GM12878 (cell line): ENCODE results near the gene RESP18. TPM values are rescaled to one million over a fixed set of nuclear protein-coding genes. Genes with fewer than 3 reads are reported as not detected.

ENCODE experiments used
- ATAC-seq: fragments of 200-7000 bp; cut with Tn5 transposase; 3 replicates; pipeline ENCODE4 v1.9.1; 2020; ENCODE audit warnings: mild to moderate bottlenecking, moderate library complexity
- BruUV-seq: library from RNA; stranded (reverse); fragments of 400-500 nt; replicated peaks from 2 replicates; lab custom pipeline; 2021; lab: Mats Ljungman, UMichigan
- CTCF ChIA-PET: fragments of 300-600 bp; sonication (Branson Sonifier 250); formaldehyde crosslinking; extraction: SDS; loops from one replicate; lab custom pipeline; 2021; ENCODE audit warnings: inconsistent platforms; lab: Yijun Ruan, JAX
- POLR2A ChIA-PET: fragments of 350-600 bp; formaldehyde crosslinking; extraction: SDS; loops from one replicate; lab custom pipeline; 2021; ENCODE audit warnings: inconsistent platforms; lab: Charles Lee
- RAD21 ChIA-PET: fragments of 300-600 bp; sonication (Branson Sonifier 250); formaldehyde crosslinking; loops from one replicate; lab custom pipeline; 2023; ENCODE audit warnings: antibody characterized with exemption; ENCODE audit not compliant: unreplicated experiment; lab: Charles Lee
- SMC1A ChIA-PET: fragments of 300-600 bp; sonication (Branson Sonifier 250); formaldehyde crosslinking; loops from one replicate; lab custom pipeline; 2023; ENCODE audit not compliant: unreplicated experiment, uncharacterized antibody; lab: Charles Lee
- DNase-seq: peaks from one replicate; pipeline ENCODE4 v3.0.0-alpha.2; 2011; ENCODE audit warnings: low read depth, low spot score
- FAIRE-seq: peaks from 3 replicates; lab custom pipeline; 2011; peaks lifted over from hg19 to GRCh38; lab: Jason Lieb, UNC
- H2AFZ ChIP-seq: 2 replicates; pipeline ENCODE4 v1.6.0; 2011; ENCODE audit warnings: low read depth, low read length, control low read depth; ENCODE audit not compliant: control insufficient read depth
- H3K27ac ChIP-seq: 2 replicates; pipeline ENCODE4 v1.5.1; 2011; ENCODE audit warnings: control low read depth; ENCODE audit not compliant: control insufficient read depth, insufficient read depth
- H3K27me3 ChIP-seq, 2 experiments: replicated peaks in 1 of 2; 2 replicates each; pipeline versions ENCODE4 v1.6.0 to v1.6.1; 2011; ENCODE audit warnings: low read length in 1 of 2; ENCODE audit not compliant: control insufficient read depth in 2 of 2, insufficient read depth in 2 of 2
- H3K36me3 ChIP-seq, 2 experiments: 2 replicates each; pipeline ENCODE4 v1.5.1; 2011; ENCODE audit warnings: low read length in 1 of 2; ENCODE audit not compliant: control insufficient read depth in 2 of 2, insufficient read depth in 2 of 2
- H3K4me1 ChIP-seq: 2 replicates; pipeline ENCODE4 v1.6.1; 2011; ENCODE audit warnings: mild to moderate bottlenecking, low read length, moderate library complexity, mixed read lengths; ENCODE audit not compliant: control insufficient read depth, insufficient read depth
- H3K4me2 ChIP-seq: 2 replicates; pipeline ENCODE4 v1.6.0; 2011; ENCODE audit warnings: control low read depth; ENCODE audit not compliant: control insufficient read depth, insufficient read depth
- H3K4me3 ChIP-seq: fragments of 200-600 bp; sonication (generic); 2 replicates; pipeline ENCODE4 v1.5.1; 2016
- H3K79me2 ChIP-seq: 2 replicates; pipeline ENCODE4 v1.6.0; 2011; ENCODE audit warnings: low read length; ENCODE audit not compliant: control insufficient read depth, insufficient read depth
- H3K9ac ChIP-seq: 2 replicates; pipeline ENCODE4 v1.8.0; 2011; ENCODE audit warnings: low read length, control low read depth, mixed read lengths; ENCODE audit not compliant: control insufficient read depth, insufficient read depth
- H3K9me3 ChIP-seq: replicated peaks from 3 replicates; pipeline ENCODE4 v1.5.1; 2011; ENCODE audit warnings: mild to moderate bottlenecking, low read length; ENCODE audit not compliant: control insufficient read depth, insufficient read depth
- H4K20me1 ChIP-seq: 2 replicates; pipeline ENCODE4 v1.6.0; 2011; ENCODE audit not compliant: control insufficient read depth, insufficient read depth
- IRF5 ChIP-seq: fragments of 450-650 bp; IDR thresholded peaks from 2 replicates; pipeline ENCODE4 v1.6.1; 2017; ENCODE audit warnings: borderline replicate concordance
- ZNF687 ChIP-seq: fragments of 450-650 bp; IDR thresholded peaks from 2 replicates; pipeline ENCODE4 v1.6.1; 2017; ENCODE audit warnings: mild to moderate bottlenecking, moderate library complexity
- WGBS: methylation state at CpG from one replicate; pipeline ENCODE4 v1.1.6; 2016; ENCODE audit warnings: low lambda C conversion rate; ENCODE audit not compliant: insufficient replicate concordance, insufficient coverage; ENCODE audit errors: missing lambda C conversion rate; 5-methylcytosine and 5-hydroxymethylcytosine counted together
- in situ Hi-C: fragments of 300-500 bp; cut with MboI; formaldehyde crosslinking; loops from 9 replicates; pipeline ENCODE4 v1.14.3; 2018; ENCODE audit warnings: mixed read lengths
- intact Hi-C: fragments of 100-400 bp; cut with micrococcal nuclease; formaldehyde crosslinking; loops from one replicate; pipeline ENCODE4 v1.14.2; 2022; ENCODE audit not compliant: unreplicated experiment
- polyA plus RNA-seq, 11 experiments: library from polyadenylated mRNA; depleted of rRNA in 4 of 11; unstranded in 6 of 11; stranded (reverse) in 5 of 11; fragments of >200 nt; fragmentation: Nextera tagmentation in 4 of 11; fragmentation: Illumina TruSeq in 1 of 11; extraction: Ambion mirVana in 4 of 11; extraction: Trizol in 1 of 11; gene quantifications; 1 replicate in 1 of 11; 2 replicates in 10 of 11; pipeline versions ENCODE4 v1.2.1 to v1.2.3, GENCODE V29; 2011 to 2016; ENCODE audit warnings: inconsistent platforms in 2 of 11, missing spikeins in 2 of 11, low read depth in 1 of 11
- total RNA-seq, 4 experiments: library from RNA; depleted of rRNA in 3 of 4; stranded (reverse); fragments of >200 nt in 3 of 4; fragmentation: Illumina TruSeq in 1 of 4; extraction: Trizol in 1 of 4; gene quantifications; 2 replicates each; pipeline versions ENCODE4 v1.2.1 to v1.2.3, GENCODE V29; 2013 to 2021

RESP18 gene
- total and polyA plus RNA-seq, 10 of the 15 experiments (the other 5 are each of a cell fraction or from before 2014, with no cell fraction given): not detected

GRCh38 chr2:219299372-219299760, 33.2 kb downstream of the RESP18 start:
- no peaks in the 10 kb centered on the region for H4K20me1 ChIP-seq
- no peak for FAIRE-seq
- no peak for DNase-seq
- H3K4me2 ChIP-seq: no peak overlapping the region
- in situ Hi-C loops (loop anchor here (5.0 kb wide), 2 partner anchors 142 to 242 kb away; no protein-coding TSS in a partner anchor), intact Hi-C loops (loop anchor here (5.0 kb wide), 2 partner anchors 122 to 242 kb away; partner anchors contain the start of genes CNPPD1 and RETREG2)
- 79% methylated on average over 6 of the region's 6 CpGs for WGBS
- H3K36me3 ChIP-seq: no peaks in the 10 kb centered on the region
- no peak overlapping the region for H3K27ac ChIP-seq
- RAD21 ChIA-PET: interaction anchor here (0.8 to 3.9 kb wide), 9 partner anchors 21 to 146 kb away, joined by 3 to 22 read pairs (median 4); partner anchors contain the start of genes ANKZF1, ATG9A and NHEJ1
- no peaks in the 10 kb centered on the region for H3K9me3 ChIP-seq
- no peak overlapping the region for H3K4me3 ChIP-seq
- no peak overlapping the region for H2AFZ ChIP-seq
- no TSS peak for BruUV-seq
- no peak for ATAC-seq
- TF ChIP-seq IRF5 (no peak), ZNF687 (no peak)
- SMC1A ChIA-PET: interaction anchor here (1.0 to 5.8 kb wide), 5 partner anchors 37 to 145 kb away, joined by 3 to 36 read pairs (median 5); partner anchors contain the start of genes CNPPD1 and NHEJ1
- CTCF ChIA-PET: interaction anchor here (0.6 to 10.9 kb wide), 20 partner anchors 17 to 319 kb away, joined by 3 to 208 read pairs (median 4); partner anchors contain the start of genes CNPPD1, DNAJB2, NHEJ1 and SLC23A3
- POLR2A ChIA-PET: interaction anchor here (0.6 to 2.1 kb wide), 5 partner anchors 28 to 140 kb away, joined by 3 to 8 read pairs (median 3); partner anchors contain the start of gene TUBA4A
- no peaks in the 10 kb centered on the region for H3K79me2 ChIP-seq
- H3K9ac ChIP-seq: no peak overlapping the region
- H3K27me3 ChIP-seq: peaks cover 2 to 5% of the 10 kb centered on the region in 2 experiments; a peak in 1 of 4 replicates
- peaks cover 7% of the 10 kb centered on the region for H3K4me1 ChIP-seq
